ENCODE results near the gene SRGN. TPM values are rescaled to one million over a fixed set of nuclear protein-coding genes. Genes with fewer than 3 reads are reported as not detected.
"Not testable (repeated sequence)": the region's sequence is repeated elsewhere in the genome, so short reads cannot be mapped to it uniquely, and the experiment has no call there.

Gene SRGN
- total RNA-seq, 2 experiments from 2014 or later: 279 to 292 TPM

DNA sequence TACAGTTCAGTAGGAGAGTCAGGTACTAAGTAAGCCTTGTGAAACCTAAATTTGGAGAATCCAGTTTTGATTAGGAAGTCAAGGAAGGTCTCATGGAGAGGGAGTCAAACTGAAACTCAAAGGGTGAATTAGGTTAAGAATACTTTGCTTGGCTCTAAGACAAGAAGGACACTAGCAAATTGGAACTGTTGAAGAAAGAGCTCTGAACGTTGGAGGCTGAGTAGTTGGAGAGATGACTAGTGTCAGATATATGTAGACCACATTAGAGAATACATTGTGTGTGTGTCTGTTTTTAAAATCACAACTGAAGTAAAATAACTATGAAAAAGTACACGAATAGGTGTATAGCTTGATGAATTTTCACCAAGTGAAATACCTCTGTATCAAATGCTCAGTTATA, 42.3 kb downstream of the SRGN start:
- Mint-ChIP-seq H3K4me1 (ENCODE audit: low read depth) (peaks cover 40% of the 10 kb centered on the region), H3K36me3 (ENCODE audit: low read depth) (peaks cover 12% of the 10 kb centered on the region), H3K4me3 (no peak overlapping the region), H3K27me3 (no peaks in the 10 kb centered on the region), H3K9me3 (no peaks in the 10 kb centered on the region), H3K27ac (no peak overlapping the region)
- intact Hi-C loops (cut with micrococcal nuclease): no loop called here
- CTCF ChIA-PET: interaction anchor here (1.1 kb wide), 1 partner anchor 10 kb away, joined by 3 read pairs; no protein-coding TSS in a partner anchor
- TF ChIP-seq, protein P1, sequence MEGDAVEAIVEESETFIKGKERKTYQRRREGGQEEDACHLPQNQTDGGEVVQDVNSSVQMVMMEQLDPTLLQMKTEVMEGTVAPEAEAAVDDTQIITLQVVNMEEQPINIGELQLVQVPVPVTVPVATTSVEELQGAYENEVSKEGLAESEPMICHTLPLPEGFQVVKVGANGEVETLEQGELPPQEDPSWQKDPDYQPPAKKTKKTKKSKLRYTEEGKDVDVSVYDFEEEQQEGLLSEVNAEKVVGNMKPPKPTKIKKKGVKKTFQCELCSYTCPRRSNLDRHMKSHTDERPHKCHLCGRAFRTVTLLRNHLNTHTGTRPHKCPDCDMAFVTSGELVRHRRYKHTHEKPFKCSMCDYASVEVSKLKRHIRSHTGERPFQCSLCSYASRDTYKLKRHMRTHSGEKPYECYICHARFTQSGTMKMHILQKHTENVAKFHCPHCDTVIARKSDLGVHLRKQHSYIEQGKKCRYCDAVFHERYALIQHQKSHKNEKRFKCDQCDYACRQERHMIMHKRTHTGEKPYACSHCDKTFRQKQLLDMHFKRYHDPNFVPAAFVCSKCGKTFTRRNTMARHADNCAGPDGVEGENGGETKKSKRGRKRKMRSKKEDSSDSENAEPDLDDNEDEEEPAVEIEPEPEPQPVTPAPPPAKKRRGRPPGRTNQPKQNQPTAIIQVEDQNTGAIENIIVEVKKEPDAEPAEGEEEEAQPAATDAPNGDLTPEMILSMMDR (IDR thresholded peaks at IDR 0.05): no peak
- ATAC-seq (no peak), DNase-seq (no peak)
- POLR2A ChIA-PET: no interaction called here

DNA sequence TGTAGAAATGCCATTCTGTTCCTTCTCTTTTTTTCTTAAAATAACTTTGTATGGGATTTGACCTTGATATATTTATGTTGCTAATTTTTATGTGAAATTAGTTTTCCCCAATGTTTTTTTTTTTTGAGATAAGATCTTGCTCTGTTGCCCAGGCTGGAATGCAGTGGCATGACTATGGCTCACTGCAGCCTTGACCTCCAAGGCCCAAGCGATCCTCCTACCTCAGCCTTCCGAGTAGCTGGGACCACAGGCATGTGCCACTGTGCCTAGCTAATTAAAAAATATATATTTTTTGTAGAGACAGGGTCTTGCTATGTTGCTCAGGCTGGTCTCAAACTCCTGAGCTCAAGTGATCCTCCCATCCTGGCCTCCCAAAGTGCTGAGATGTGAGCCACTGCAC, 52.1 kb downstream of the SRGN start:
- Mint-ChIP-seq H3K27me3 (no peaks in the 10 kb centered on the region), H3K27ac (no peak overlapping the region), H3K4me1 (ENCODE audit: low read depth) (peaks cover 9% of the 10 kb centered on the region), H3K4me3 (no peak overlapping the region), H3K9me3 (no peaks in the 10 kb centered on the region), H3K36me3 (ENCODE audit: low read depth) (peaks cover 3% of the 10 kb centered on the region)
- ChIA-PET POLR2A (interaction anchor here (0.8 to 1.0 kb wide), 2 partner anchors 9 to 150 kb away, joined by 3 read pairs; no protein-coding TSS in a partner anchor), CTCF (interaction anchor here (0.9 to 1.0 kb wide), 3 partner anchors 10 to 131 kb away, joined by 3 read pairs; partner anchors contain the start of gene HKDC1)
- intact Hi-C loops (cut with micrococcal nuclease): no loop called here
- ATAC-seq: no peak
- no peak for DNase-seq
- TF ChIP-seq, protein P1 (IDR thresholded peaks at IDR 0.05): no peak

DNA sequence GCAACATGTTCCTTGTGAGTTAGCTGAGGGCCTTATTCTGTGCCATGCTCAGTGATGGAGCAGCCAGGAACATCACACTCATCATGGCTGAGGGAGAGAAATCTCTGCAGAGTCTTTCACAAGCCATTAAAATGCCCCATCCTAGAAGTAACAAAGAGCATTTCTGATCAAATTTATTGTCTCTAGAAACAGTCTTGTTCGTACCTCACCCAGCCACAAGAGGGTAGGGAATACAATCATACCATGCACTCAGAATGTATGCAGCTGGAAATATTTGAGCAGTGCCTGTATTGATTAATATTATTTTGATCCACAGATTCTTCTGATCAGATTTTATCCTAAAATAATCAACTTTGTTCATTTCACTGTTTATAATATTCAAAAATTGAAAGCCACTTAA, 53.4 kb downstream of the SRGN start:
- ATAC-seq: no peak
- TF ChIP-seq, protein P1 (IDR thresholded peaks at IDR 0.05): no peak
- H3K4me3 Mint-ChIP-seq: no peak overlapping the region
- no peak overlapping the region for H3K27ac Mint-ChIP-seq
- intact Hi-C loops (cut with micrococcal nuclease): no loop called here
- no peaks in the 10 kb centered on the region for H3K27me3 Mint-ChIP-seq
- DNase-seq: no peak
- ChIA-PET CTCF (no interaction called here), POLR2A (interaction anchor here (1.4 kb wide), 1 partner anchor 13 kb away, joined by 6 read pairs; no protein-coding TSS in a partner anchor)
- no peaks in the 10 kb centered on the region for H3K9me3 Mint-ChIP-seq
- H3K4me1 Mint-ChIP-seq (ENCODE audit: low read depth): peaks cover 11% of the 10 kb centered on the region
- H3K36me3 Mint-ChIP-seq (ENCODE audit: low read depth): peaks cover 1% of the 10 kb centered on the region

DNA sequence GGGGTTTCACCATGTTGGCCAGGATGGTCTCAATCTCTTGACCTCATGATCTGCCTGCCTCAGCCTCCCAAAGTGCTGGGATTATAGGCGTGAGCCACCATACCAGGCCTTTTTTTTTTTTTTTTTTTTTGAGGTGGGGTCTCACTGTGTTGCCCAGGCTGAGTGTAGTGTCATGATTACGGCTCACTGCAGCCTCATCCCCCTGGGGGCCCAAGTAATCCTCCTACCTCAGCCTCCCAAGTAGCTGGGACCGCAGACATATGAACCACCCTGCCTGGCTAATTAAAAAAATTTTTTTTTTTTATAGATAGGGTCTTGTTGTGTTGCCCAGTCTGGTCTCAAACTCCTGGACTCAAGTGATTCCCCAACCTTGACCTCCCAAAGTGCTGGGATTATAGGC, 54.2 kb downstream of the SRGN start:
- ChIA-PET CTCF (interaction anchor here (0.6 to 0.9 kb wide), 3 partner anchors 13 to 208 kb away, joined by 3 read pairs; no protein-coding TSS in a partner anchor), POLR2A (interaction anchor here (0.8 to 1.3 kb wide), 2 partner anchors 17 to 209 kb away, joined by 3 to 5 read pairs; no protein-coding TSS in a partner anchor)
- H3K27me3 Mint-ChIP-seq; H3K4me3 Mint-ChIP-seq; H3K9me3 Mint-ChIP-seq; intact Hi-C loops (cut with micrococcal nuclease); ATAC-seq; H3K36me3 Mint-ChIP-seq (ENCODE audit: low read depth); DNase-seq; H3K27ac Mint-ChIP-seq: not testable (repeated sequence)
- peaks cover 17% of the 10 kb centered on the region for H3K4me1 Mint-ChIP-seq (ENCODE audit: low read depth)

DNA sequence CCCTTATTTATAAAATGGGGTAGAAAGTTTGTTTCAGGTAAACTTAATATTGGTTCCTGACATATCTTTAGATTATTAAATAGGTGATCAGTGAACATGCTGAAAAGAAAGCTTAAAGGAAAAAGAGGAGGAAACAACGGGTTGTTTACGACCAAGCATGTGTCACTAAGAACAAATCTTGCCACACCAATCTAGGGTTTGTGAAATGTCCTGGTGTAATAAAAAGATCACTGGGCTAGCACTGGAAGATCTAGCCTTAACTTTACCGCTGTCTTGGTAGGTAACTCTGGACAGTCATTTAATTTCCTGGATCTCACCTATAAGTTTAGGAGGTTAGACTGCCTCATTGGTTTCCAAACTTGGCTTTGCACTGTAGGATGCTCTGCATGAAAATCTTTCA, 55.1 kb downstream of the SRGN start:
- peaks cover 17% of the 10 kb centered on the region for H3K4me1 Mint-ChIP-seq (ENCODE audit: low read depth)
- ChIA-PET CTCF (interaction anchor here (0.6 to 0.9 kb wide), 2 partner anchors 14 to 209 kb away, joined by 3 read pairs; no protein-coding TSS in a partner anchor), POLR2A (interaction anchor here (0.8 to 1.3 kb wide), 2 partner anchors 18 to 209 kb away, joined by 3 to 5 read pairs; no protein-coding TSS in a partner anchor)
- peaks cover 1% of the 10 kb centered on the region for H3K36me3 Mint-ChIP-seq (ENCODE audit: low read depth)
- intact Hi-C loops (cut with micrococcal nuclease): no loop called here
- DNase-seq: no peak
- no peak overlapping the region for H3K27ac Mint-ChIP-seq
- TF ChIP-seq, protein P1 (IDR thresholded peaks at IDR 0.05): no peak
- H3K4me3 Mint-ChIP-seq: no peak overlapping the region
- ATAC-seq: no peak
- no peaks in the 10 kb centered on the region for H3K9me3 Mint-ChIP-seq
- no peaks in the 10 kb centered on the region for H3K27me3 Mint-ChIP-seq
